Uterus (tissue), 4 donors: ENCODE data around the gene SLC22A17. TPM values are rescaled to one million over a fixed set of nuclear protein-coding genes. Genes with fewer than 3 reads are reported as not detected.
A peak's percentile ranks its signal among the peaks of the same experiment; 100 is the strongest.

ENCODE experiments used
- DNase-seq, 2 donors: peaks; one replicate each; pipeline ENCODE4 v3.0.0-alpha.2; 2019 to 2020
- H3K27ac ChIP-seq, 2 donors: fragments of 200-600 bp; sonication (generic); 1 replicate in 1 of 2; 2 replicates in 1 of 2; pipeline ENCODE4 v1.5.1; 2016 to 2018
- H3K27me3 ChIP-seq, 2 donors: fragments of 200-600 bp; sonication (generic); one replicate each; pipeline ENCODE4 v1.5.1; 2018 to 2019; ENCODE audit warnings: control low read depth in 1 of 2
- H3K36me3 ChIP-seq, 2 donors: fragments of 200-600 bp; sonication (generic); one replicate each; pipeline ENCODE4 v1.5.1; 2019; ENCODE audit warnings: control low read depth in 1 of 2
- H3K4me1 ChIP-seq, 2 donors: fragments of 200-600 bp; sonication (generic); one replicate each; pipeline ENCODE4 v1.5.1; 2018 to 2019; ENCODE audit warnings: control low read depth in 1 of 2
- H3K4me3 ChIP-seq, 2 donors: fragments of 200-600 bp; sonication (generic); 1 replicate in 1 of 2; 2 replicates in 1 of 2; pipeline ENCODE4 v1.5.1; 2018 to 2019; ENCODE audit warnings: mild to moderate bottlenecking in 1 of 2
- H3K9me3 ChIP-seq, 2 donors: fragments of 200-600 bp; sonication (generic); one replicate each; pipeline ENCODE4 v1.5.1; 2019; ENCODE audit warnings: control low read depth in 1 of 2
- POLR2A ChIP-seq, 2 donors: fragments of 450-650 bp; IDR thresholded peaks; one replicate each; pipeline ENCODE4 v1.6.1; 2016; ENCODE audit warnings: antibody characterized with exemption in 2 of 2, mild to moderate bottlenecking in 1 of 2, moderate library complexity in 1 of 2
- intact Hi-C: fragments of 100-400 bp; cut with DNase I; formaldehyde crosslinking; loops from one replicate; pipeline ENCODE4 v1.15.1; 2023; ENCODE audit warnings: low total_unique reads
- total RNA-seq, 4 donors: library from RNA; depleted of rRNA in 3 of 4; stranded (reverse); fragments of >200 nt in 3 of 4; gene quantifications; one replicate each; pipeline versions ENCODE4 v1.1.0 to v1.2.4, GENCODE V29; 2014 to 2023
- TF ChIP-seq, protein P1 (sequence below), 4 experiments: fragments of 200-600 bp in 2 of 4; fragments of 450-650 bp in 2 of 4; sonication (generic) in 2 of 4; IDR thresholded peaks; one replicate each; pipeline ENCODE4 v1.5.1; 2016 to 2019; ENCODE audit warnings: antibody characterized with exemption in 4 of 4, mild to moderate bottlenecking in 2 of 4, moderate library complexity in 1 of 4
- donor health status: DM: yes; HTN: yes; CAD: no.

The SLC22A17 gene
- total RNA-seq, 4 donors from 2014 or later = 30.6 to 49.4 (median 41.7) TPM

DNA sequence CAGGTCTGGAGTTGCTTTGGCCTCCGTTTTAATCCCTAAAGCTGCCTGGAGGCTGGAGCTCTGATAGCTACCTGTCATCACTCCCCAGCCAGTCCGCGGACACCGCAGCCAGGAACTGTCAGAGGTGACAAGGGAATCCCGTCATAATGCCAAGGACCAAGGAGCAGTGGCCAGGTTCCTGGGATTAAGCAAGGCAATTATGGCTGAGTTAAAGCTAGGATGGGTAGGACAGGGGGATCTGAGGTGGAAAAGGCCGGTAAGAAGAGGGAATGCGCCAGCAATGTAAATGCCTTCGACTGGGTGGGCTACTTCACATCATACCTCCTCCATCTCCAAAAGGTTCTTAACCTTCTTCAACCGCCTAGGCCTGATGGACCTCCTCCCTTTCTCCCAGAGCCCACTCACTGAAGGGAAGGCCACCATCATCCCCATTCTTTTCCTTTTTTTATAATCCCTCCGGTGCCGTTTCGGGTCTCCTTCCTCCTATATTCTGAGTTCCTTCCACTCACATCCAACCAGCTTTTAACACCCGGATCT, 51.9 kb downstream of the SLC22A17 start:
- H3K4me1 ChIP-seq = peaks cover 5 to 6% of the 10 kb centered on the region in 2 donors
- H3K4me3 ChIP-seq = peak overlapping the region; percentile 55 to 60
- TF ChIP-seq, protein P1, sequence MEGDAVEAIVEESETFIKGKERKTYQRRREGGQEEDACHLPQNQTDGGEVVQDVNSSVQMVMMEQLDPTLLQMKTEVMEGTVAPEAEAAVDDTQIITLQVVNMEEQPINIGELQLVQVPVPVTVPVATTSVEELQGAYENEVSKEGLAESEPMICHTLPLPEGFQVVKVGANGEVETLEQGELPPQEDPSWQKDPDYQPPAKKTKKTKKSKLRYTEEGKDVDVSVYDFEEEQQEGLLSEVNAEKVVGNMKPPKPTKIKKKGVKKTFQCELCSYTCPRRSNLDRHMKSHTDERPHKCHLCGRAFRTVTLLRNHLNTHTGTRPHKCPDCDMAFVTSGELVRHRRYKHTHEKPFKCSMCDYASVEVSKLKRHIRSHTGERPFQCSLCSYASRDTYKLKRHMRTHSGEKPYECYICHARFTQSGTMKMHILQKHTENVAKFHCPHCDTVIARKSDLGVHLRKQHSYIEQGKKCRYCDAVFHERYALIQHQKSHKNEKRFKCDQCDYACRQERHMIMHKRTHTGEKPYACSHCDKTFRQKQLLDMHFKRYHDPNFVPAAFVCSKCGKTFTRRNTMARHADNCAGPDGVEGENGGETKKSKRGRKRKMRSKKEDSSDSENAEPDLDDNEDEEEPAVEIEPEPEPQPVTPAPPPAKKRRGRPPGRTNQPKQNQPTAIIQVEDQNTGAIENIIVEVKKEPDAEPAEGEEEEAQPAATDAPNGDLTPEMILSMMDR (IDR thresholded peaks at IDR 0.05) = no peak
- no peak for TF ChIP-seq POLR2A (IDR thresholded peaks at IDR 0.05)
- DNase-seq = peak; percentile 52 to 53
- no peaks in the 10 kb centered on the region for H3K36me3 ChIP-seq
- intact Hi-C loops = no loop called here
- peak overlapping the region; percentile 99 for H3K27ac ChIP-seq
- no peaks in the 10 kb centered on the region for H3K27me3 ChIP-seq
- no peaks in the 10 kb centered on the region for H3K9me3 ChIP-seq

DNA sequence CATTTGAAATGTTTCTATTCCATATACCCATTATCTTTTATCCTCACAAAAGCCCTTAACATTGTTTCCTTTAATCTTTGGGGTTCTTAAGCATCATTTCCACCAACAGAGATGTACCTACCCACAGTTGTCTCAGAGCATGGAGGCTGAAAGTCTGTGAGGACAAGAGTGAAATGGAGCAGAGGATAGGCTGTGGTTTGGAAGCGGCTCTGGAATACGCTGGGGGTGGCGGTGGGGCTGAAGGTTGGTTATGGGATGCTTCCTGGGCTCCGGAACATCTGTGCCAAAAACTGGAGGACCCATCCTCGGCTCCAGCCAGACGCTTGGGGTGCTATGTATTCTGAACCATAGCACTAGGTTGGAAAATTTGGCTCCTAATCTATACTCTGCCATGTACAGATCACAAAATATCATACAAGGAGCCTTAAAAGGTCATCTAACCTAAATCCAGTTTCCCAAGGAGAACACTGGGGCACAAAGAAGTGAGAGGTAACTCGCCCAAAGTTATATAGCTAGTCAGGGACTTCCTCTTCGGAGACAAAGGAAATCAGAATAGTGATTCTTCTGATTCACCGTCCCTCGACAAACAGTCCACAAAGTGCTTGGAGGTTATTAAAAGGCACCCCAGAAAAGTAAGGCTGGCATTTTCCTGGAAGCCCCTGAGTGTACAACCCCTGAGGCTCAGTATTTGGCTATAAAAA, 52.6 kb downstream of the SLC22A17 start:
- Histone ChIP-seq H3K9me3 (no peaks in the 10 kb centered on the region), H3K36me3 (no peaks in the 10 kb centered on the region), H3K4me3 (peak overlapping the region; percentile 55 to 60), H3K27ac (peak overlapping the region; percentile 99), H3K27me3 (no peaks in the 10 kb centered on the region), H3K4me1 (peaks cover 5 to 6% of the 10 kb centered on the region in 2 donors)
- TF ChIP-seq, protein P1 (IDR thresholded peaks at IDR 0.05) = peak in 1 of 4 experiments; percentile 2
- no peak for TF ChIP-seq POLR2A (IDR thresholded peaks at IDR 0.05)
- intact Hi-C loops = no loop called here
- no peak for DNase-seq

DNA sequence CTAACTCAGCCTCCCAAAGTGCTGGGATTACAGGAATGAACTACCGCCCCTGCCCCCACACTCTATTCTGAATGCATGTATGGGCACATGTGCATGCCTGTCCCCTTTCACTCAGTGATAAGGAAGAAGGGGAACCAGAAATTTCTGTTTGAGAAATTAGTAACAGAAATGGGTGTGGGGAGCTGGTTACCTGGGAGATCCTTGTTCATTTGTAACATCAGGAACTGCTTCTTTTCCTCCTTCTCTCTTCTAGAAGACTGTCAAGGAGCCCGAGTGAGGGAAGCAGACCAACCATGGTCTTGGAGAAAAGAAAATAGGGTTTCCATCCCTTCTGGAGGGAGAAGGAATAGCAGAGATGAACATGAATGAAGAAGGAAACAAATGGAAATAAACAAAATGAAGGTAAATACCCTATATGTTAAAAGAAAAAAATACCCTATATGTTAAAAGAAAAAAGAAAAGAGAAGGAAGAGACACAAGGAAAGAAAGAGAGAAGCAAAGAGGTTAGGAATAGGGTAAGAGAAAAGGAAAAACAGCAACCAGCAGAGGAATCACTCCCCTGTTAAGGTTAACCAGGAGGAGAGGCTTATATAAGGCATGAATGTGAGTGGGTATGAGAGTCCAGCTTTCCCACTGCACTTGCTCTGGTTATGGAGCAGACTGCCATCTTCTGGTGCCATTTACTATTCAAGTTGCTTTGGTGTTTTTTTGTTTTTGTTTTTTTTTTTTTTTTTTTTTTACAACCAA, 53.3 kb downstream of the SLC22A17 start:
- peaks cover 5 to 10% of the 10 kb centered on the region in 2 donors for H3K4me1 ChIP-seq
- DNase-seq = no peak
- intact Hi-C loops = no loop called here
- H3K36me3 ChIP-seq = no peaks in the 10 kb centered on the region
- H3K4me3 ChIP-seq = no peak overlapping the region
- H3K27ac ChIP-seq = peak overlapping the region; percentile 99
- H3K9me3 ChIP-seq = no peaks in the 10 kb centered on the region
- TF ChIP-seq, protein P1 (IDR thresholded peaks at IDR 0.05) = peak in 1 of 4 experiments; percentile 10
- TF ChIP-seq POLR2A (IDR thresholded peaks at IDR 0.05) = no peak
- H3K27me3 ChIP-seq = no peaks in the 10 kb centered on the region

DNA sequence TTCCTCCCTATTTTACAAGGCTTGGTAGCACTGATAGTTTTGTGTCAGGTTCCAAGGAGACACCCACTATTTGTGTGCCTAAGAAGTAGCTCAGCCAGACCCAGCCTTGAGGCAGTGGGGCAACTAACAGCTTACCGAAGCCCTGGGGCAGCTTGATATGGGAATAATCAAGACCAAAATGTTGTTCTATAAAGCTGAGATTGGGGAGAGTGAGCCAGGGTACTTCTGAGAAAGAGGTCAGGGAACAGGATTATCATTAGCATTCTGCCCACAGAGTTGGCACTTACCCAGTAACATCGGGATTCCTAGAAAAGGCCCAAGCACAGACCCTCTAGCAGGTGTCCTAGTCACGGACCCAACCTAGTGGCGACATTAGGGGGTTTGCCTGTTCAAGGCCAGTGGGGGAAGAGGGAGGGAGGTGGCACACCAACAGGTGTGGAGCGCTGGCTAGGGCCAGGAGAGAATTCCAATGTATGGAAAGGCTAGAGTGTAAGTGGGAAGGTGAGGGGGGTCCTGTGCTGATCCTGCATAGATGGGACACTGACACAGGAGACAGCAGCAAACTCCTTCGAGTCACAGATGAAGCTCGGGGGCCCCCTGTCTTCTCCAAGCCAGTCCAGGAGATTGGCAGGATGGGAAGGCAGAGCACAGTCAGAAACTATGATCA, 54.9 kb downstream of the SLC22A17 start:
- Histone ChIP-seq H3K9me3 (no peaks in the 10 kb centered on the region), H3K4me1 (peaks cover 5% of the 10 kb centered on the region in 2 donors), H3K4me3 (no peak overlapping the region), H3K27me3 (no peaks in the 10 kb centered on the region), H3K36me3 (no peaks in the 10 kb centered on the region), H3K27ac (no peak overlapping the region)
- intact Hi-C loops = no loop called here
- TF ChIP-seq, protein P1 (IDR thresholded peaks at IDR 0.05) = no peak
- no peak for TF ChIP-seq POLR2A (IDR thresholded peaks at IDR 0.05)
- DNase-seq = no peak
